Activated CD8-positive, alpha-beta memory T cell treated with anti-CD3 and anti-CD28 coated beads, Interleukin-2, amount 50 U/mL, for 48 hours (primary cell): Measurements from ENCODE around the gene BRINP1.

Experiments
- DNase-seq: peaks from one replicate; pipeline ENCODE4 v3.0.0-alpha.2; 2020

Gene BRINP1

GRCh38 chr9:119280740-119281485 lies 88.3 kb downstream of the BRINP1 start:
- DNase-seq = no peak

GRCh38 chr9:119278171-119278570 lies 91.1 kb downstream of the BRINP1 start:
- no peak for DNase-seq

- DNase-seq = no peak
Measured at GRCh38 chr9:119273984-119274665, 95.1 kb downstream of the BRINP1 start.

GRCh38 chr9:119273325-119273904 lies 95.8 kb downstream of the BRINP1 start:
- no peak for DNase-seq

- DNase-seq = no peak
Measured at GRCh38 chr9:119272500-119273211, 96.6 kb downstream of the BRINP1 start.

- DNase-seq = no peak
Measured at GRCh38 chr9:119268985-119269384, 100.2 kb downstream of the BRINP1 start.

- DNase-seq = no peak
Measured at GRCh38 chr9:119264165-119264564, 105.1 kb downstream of the BRINP1 start.

GRCh38 chr9:119257592-119257991 lies 111.6 kb downstream of the BRINP1 start:
- DNase-seq = no peak

- no peak for DNase-seq
Measured at GRCh38 chr9:119255116-119255515, 114.1 kb downstream of the BRINP1 start.

GRCh38 chr9:119252671-119253299 lies 116.5 kb downstream of the BRINP1 start:
- DNase-seq = no peak

GRCh38 chr9:119251936-119252335 lies 117.3 kb downstream of the BRINP1 start:
- DNase-seq = no peak

GRCh38 chr9:119250730-119251129 lies 118.5 kb downstream of the BRINP1 start:
- no peak for DNase-seq

- DNase-seq = no peak
Measured at GRCh38 chr9:119240546-119240945, 128.7 kb downstream of the BRINP1 start.

GRCh38 chr9:119234636-119235035 lies 134.6 kb downstream of the BRINP1 start:
- DNase-seq = no peak

- DNase-seq = no peak
Measured at GRCh38 chr9:119227422-119227821, 141.8 kb downstream of the BRINP1 start.

GRCh38 chr9:119224431-119224830 lies 144.8 kb downstream of the BRINP1 start:
- no peak for DNase-seq

- DNase-seq = no peak
Measured at GRCh38 chr9:119221276-119221675, 148.0 kb downstream of the BRINP1 start.

GRCh38 chr9:119218293-119218692 lies 150.9 kb downstream of the BRINP1 start:
- no peak for DNase-seq

GRCh38 chr9:119216651-119217331 lies 152.4 kb downstream of the BRINP1 start:
- DNase-seq = no peak

GRCh38 chr9:119215651-119216050 lies 153.6 kb downstream of the BRINP1 start:
- no peak for DNase-seq

GRCh38 chr9:119213471-119213870 lies 155.8 kb downstream of the BRINP1 start:
- DNase-seq = no peak

- no peak for DNase-seq
Measured at GRCh38 chr9:119197893-119198607, 171.2 kb downstream of the BRINP1 start.
